H1 (cell line): ENCODE data around the gene AAGAB. TPM values are rescaled to one million over a fixed set of nuclear protein-coding genes. Genes with fewer than 3 reads are reported as not detected.

Experiments
- CTCF ChIA-PET: fragments of 300-600 bp; sonication (Branson Sonifier 250); formaldehyde crosslinking; loops from one replicate; lab custom pipeline; 2021; ENCODE audit not compliant: partially characterized antibody; lab: Charles Lee
- POLR2A ChIA-PET: fragments of 300-600 bp; sonication (Branson Sonifier 250); formaldehyde crosslinking; loops from one replicate; lab custom pipeline; 2021; ENCODE audit warnings: inconsistent platforms; ENCODE audit not compliant: partially characterized antibody; lab: Charles Lee
- DNase-seq, 2 experiments: peaks; one replicate each; pipeline versions ENCODE4 v3.0.0 to v3.0.0-alpha.2; 2010 to 2022; ENCODE audit warnings: low spot score in 2 of 2, low read depth in 1 of 2, mixed read lengths in 1 of 2
- FAIRE-seq: peaks from 2 replicates; lab custom pipeline; 2011; peaks lifted over from hg19 to GRCh38; lab: Jason Lieb, UNC
- H2AFZ ChIP-seq: 2 replicates; pipeline ENCODE4 v1.8.1; 2012; ENCODE audit warnings: low read length, inconsistent platforms
- H2AK5ac ChIP-seq: 2 replicates; pipeline ENCODE4 v1.6.1; 2013; ENCODE audit warnings: low read depth, low read length
- H2BK120ac ChIP-seq: replicated peaks from 2 replicates; pipeline ENCODE3; 2013; ENCODE audit warnings: low read depth, low read length, inconsistent platforms
- H2BK12ac ChIP-seq: 2 replicates; pipeline ENCODE4 v1.6.1; 2013; ENCODE audit warnings: low read depth, low read length
- H2BK15ac ChIP-seq: 2 replicates; pipeline ENCODE4 v1.6.1; 2013; ENCODE audit warnings: low read length
- H2BK20ac ChIP-seq: 2 replicates; pipeline ENCODE4 v1.6.1; 2013; ENCODE audit warnings: low read length
- H2BK5ac ChIP-seq: 2 replicates; pipeline ENCODE4 v1.6.1; 2013; ENCODE audit warnings: low read depth, low read length
- H3K14ac ChIP-seq: 2 replicates; pipeline ENCODE4 v1.6.1; 2013; ENCODE audit warnings: inconsistent platforms; ENCODE audit not compliant: insufficient read length
- H3K18ac ChIP-seq: 2 replicates; pipeline ENCODE4 v1.6.1; 2013; ENCODE audit warnings: low read length; ENCODE audit errors: extremely low read depth
- H3K23ac ChIP-seq: 2 replicates; pipeline ENCODE4 v1.6.1; 2013; ENCODE audit warnings: inconsistent platforms; ENCODE audit not compliant: insufficient read length
- H3K23me2 ChIP-seq: 2 replicates; pipeline ENCODE4 v1.6.1; 2013; ENCODE audit warnings: low read depth, low read length
- H3K27ac ChIP-seq: 2 replicates; pipeline ENCODE4 v1.6.1; 2011; ENCODE audit warnings: low read depth, low read length, inconsistent platforms
- H3K27me3 ChIP-seq, 4 experiments: replicated peaks in 1 of 4; 1 replicate in 1 of 4; 2 replicates in 3 of 4; pipeline versions ENCODE4 v1.6.1 to v1.8.1; 2011 to 2013; ENCODE audit warnings: low read length in 3 of 4, mild to moderate bottlenecking in 3 of 4, inconsistent platforms in 2 of 4, mixed read lengths in 2 of 4, moderate library complexity in 1 of 4; ENCODE audit not compliant: control insufficient read depth in 3 of 4, insufficient read depth in 3 of 4; ENCODE audit errors: extremely low read depth in 1 of 4
- H3K36me3 ChIP-seq, 4 experiments: 2 replicates each; pipeline versions ENCODE4 v1.6.1 to v1.8.1; 2011 to 2013; ENCODE audit warnings: mild to moderate bottlenecking in 4 of 4, low read length in 3 of 4, moderate library complexity in 2 of 4, control low read depth in 1 of 4, inconsistent platforms in 1 of 4; ENCODE audit not compliant: insufficient read depth in 4 of 4, control insufficient read depth in 2 of 4
- H3K4ac ChIP-seq: replicated peaks from 2 replicates; pipeline ENCODE3; 2013; ENCODE audit warnings: low read length, low read depth, mixed read lengths, inconsistent platforms; ENCODE audit not compliant: insufficient read length
- H3K4me1 ChIP-seq, 4 experiments: replicated peaks in 1 of 4; 1 replicate in 1 of 4; 2 replicates in 3 of 4; pipeline versions ENCODE4 v1.6.1 to v1.8.1; 2011 to 2013; ENCODE audit warnings: low read length in 3 of 4, inconsistent platforms in 2 of 4, mixed read lengths in 1 of 4; ENCODE audit not compliant: insufficient read depth in 4 of 4, control insufficient read depth in 3 of 4
- H3K4me2 ChIP-seq, 2 experiments: 2 replicates each; pipeline versions ENCODE4 v1.6.1 to v1.8.1; 2011 to 2013; ENCODE audit warnings: low read depth in 2 of 2, low read length in 2 of 2, control low read depth in 1 of 2, inconsistent platforms in 1 of 2, mild to moderate bottlenecking in 1 of 2; ENCODE audit not compliant: insufficient read depth in 1 of 2
- H3K4me3 ChIP-seq, 4 experiments: fragments of 200-600, 300-600 bp in 1 of 4; sonication (generic), shearing (Covaris generic), sonication (Bioruptor Twin) in 1 of 4; 2 replicates each; pipeline versions ENCODE4 v1.5.1 to v1.8.1; 2011 to 2016; ENCODE audit warnings: low read length in 4 of 4, low read depth in 3 of 4, control low read depth in 2 of 4, inconsistent platforms in 2 of 4, mild to moderate bottlenecking in 2 of 4, mixed read lengths in 1 of 4, moderate library complexity in 1 of 4; ENCODE audit not compliant: insufficient read depth in 2 of 4; ENCODE audit errors: extremely low read depth in 1 of 4
- H3K56ac ChIP-seq: replicated peaks from 2 replicates; pipeline ENCODE3; 2013; ENCODE audit warnings: low read depth, mild to moderate bottlenecking, mixed read lengths, low read length, inconsistent platforms; ENCODE audit not compliant: insufficient read length
- H3K79me1 ChIP-seq: 2 replicates; pipeline ENCODE4 v1.6.1; 2013; ENCODE audit warnings: low read depth, low read length, control low read depth
- H3K79me2 ChIP-seq, 2 experiments: 2 replicates each; pipeline versions ENCODE4 v1.6.1 to v1.8.1; 2012 to 2013; ENCODE audit warnings: low read length in 2 of 2, mild to moderate bottlenecking in 2 of 2, inconsistent platforms in 1 of 2; ENCODE audit not compliant: insufficient read depth in 2 of 2, control insufficient read depth in 1 of 2
- H3K9ac ChIP-seq, 4 experiments: replicated peaks in 1 of 4; 1 replicate in 1 of 4; 2 replicates in 3 of 4; pipeline versions ENCODE4 v1.6.1 to v1.8.1; 2011 to 2013; ENCODE audit warnings: low read depth in 3 of 4, low read length in 3 of 4, control low read depth in 2 of 4, mild to moderate bottlenecking in 2 of 4, moderate library complexity in 2 of 4, inconsistent platforms in 1 of 4; ENCODE audit errors: extremely low read depth in 1 of 4
- H3K9me3 ChIP-seq, 2 experiments: 2 replicates each; pipeline versions ENCODE4 v1.6.1 to v1.8.1; 2012 to 2013; ENCODE audit warnings: mild to moderate bottlenecking in 2 of 2, moderate library complexity in 2 of 2, control low read depth in 1 of 2, inconsistent platforms in 1 of 2, low read depth in 1 of 2, low read length in 1 of 2, mixed read lengths in 1 of 2; ENCODE audit not compliant: insufficient read depth in 2 of 2
- H4K20me1 ChIP-seq, 2 experiments: replicated peaks in 1 of 2; 2 replicates each; pipeline versions ENCODE3 to v1.8.1; 2011 to 2013; ENCODE audit warnings: inconsistent platforms in 2 of 2, low read length in 2 of 2, mild to moderate bottlenecking in 1 of 2; ENCODE audit not compliant: insufficient read depth in 2 of 2, control insufficient read depth in 1 of 2
- H4K5ac ChIP-seq: 2 replicates; pipeline ENCODE4 v1.6.1; 2013; ENCODE audit warnings: low read length, low read depth, mixed read lengths, inconsistent platforms; ENCODE audit not compliant: insufficient read length
- H4K8ac ChIP-seq: 2 replicates; pipeline ENCODE4 v1.8.0; 2013; ENCODE audit warnings: mild to moderate bottlenecking, moderate library complexity, low read length, inconsistent platforms; ENCODE audit not compliant: insufficient read depth; ENCODE audit errors: extremely low read depth
- H4K91ac ChIP-seq: replicated peaks from 2 replicates; pipeline ENCODE3; 2013; ENCODE audit warnings: low read length, mixed read lengths, inconsistent platforms; ENCODE audit not compliant: insufficient read length
- ATF2 ChIP-seq: IDR thresholded peaks from 2 replicates; pipeline ENCODE4 v1.6.1; 2012; ENCODE audit warnings: low read length, inconsistent platforms
- MAX ChIP-seq: IDR thresholded peaks from 2 replicates; pipeline ENCODE4 v1.6.1; 2012; ENCODE audit warnings: inconsistent platforms
- NRF1 ChIP-seq: IDR thresholded peaks from 2 replicates; pipeline ENCODE4 v1.6.1; 2011; ENCODE audit warnings: mild to moderate bottlenecking, low read depth, low read length, improper control_type of control experiment
- POU5F1 ChIP-seq: IDR thresholded peaks from 2 replicates; pipeline ENCODE4 v1.6.1; 2011; ENCODE audit warnings: low read depth, mild to moderate bottlenecking, low read length, moderate library complexity
- SIN3A ChIP-seq, 2 experiments: IDR thresholded peaks in 1 of 2; conservative IDR thresholded peaks in 1 of 2; 2 replicates each; pipeline ENCODE4 v1.6.1; 2011 to 2012; ENCODE audit warnings: low read length in 2 of 2, improper control_type of control experiment in 1 of 2, low read depth in 1 of 2, mild to moderate bottlenecking in 1 of 2
- TAF1 ChIP-seq: IDR thresholded peaks from 2 replicates; pipeline ENCODE4 v1.6.1; 2011; ENCODE audit warnings: mild to moderate bottlenecking, low read depth, low read length
- ZNF274 ChIP-seq: IDR thresholded peaks from 2 replicates; pipeline ENCODE4 v1.7.0; 2012; ENCODE audit warnings: low read length, borderline replicate concordance; ENCODE audit errors: extremely low read depth
- WGBS, 2 experiments: shearing (Covaris generic) in 1 of 2; methylation state at CpG; one replicate each; pipeline versions ENCODE4 v1.1.6 to v1.1.7; 2013 to 2015; ENCODE audit warnings: low lambda C conversion rate in 2 of 2, mixed read lengths in 2 of 2, inconsistent platforms in 1 of 2, low coverage in 1 of 2, missing lambda C conversion rate in 1 of 2; ENCODE audit not compliant: insufficient replicate concordance in 2 of 2, insufficient coverage in 1 of 2, insufficient read length in 1 of 2; ENCODE audit errors: extremely low coverage in 1 of 2, missing lambda C conversion rate in 1 of 2; 5-methylcytosine and 5-hydroxymethylcytosine counted together
- polyA plus RNA-seq, 7 experiments: library from polyadenylated mRNA; depleted of rRNA in 3 of 7; stranded (reverse) in 5 of 7; unstranded in 2 of 7; fragments of >200 nt in 5 of 7; fragments of 200-250 nt in 2 of 7; gene quantifications; 1 replicate in 5 of 7; 2 replicates in 1 of 7; 4 replicates in 1 of 7; pipeline versions ENCODE4 v1.2.1 to v1.2.3, GENCODE V29; 2011 to 2013; ENCODE audit warnings: missing spikeins in 2 of 7, mixed read lengths in 2 of 7
- total RNA-seq: library from RNA; stranded (reverse); fragmentation: NEBNext Ultra II Directional; extraction: Animal tissue kit (Norgen Biotek cat#: 25700); gene quantifications from 2 replicates; pipeline ENCODE4 v1.2.1, GENCODE V29; 2021

AAGAB gene
- total and polyA plus RNA-seq, 2 of the 8 experiments (the other 6 are each of a cell fraction or from before 2014, with no cell fraction given), result 20.1 to 45.9 TPM

GRCh38 chr15:67164401-67164791 lies 90.1 kb downstream of the AAGAB start:
- WGBS, 2 experiments, result 85% methylated on average over 5 of the region's 5 CpGs; no CpG with 5 or more reads in 1 of the 2 experiments
- Histone ChIP-seq H3K79me2 (no peaks in the 10 kb centered on the region), H3K9ac (no peak overlapping the region), H3K18ac (peak overlapping the region; percentile 48; the same call in 1 of the 2 replicates), H3K27ac (no peak overlapping the region), H3K56ac (no peak overlapping the region), H2BK12ac (peak overlapping the region; percentile 94; the same call in 1 of the 2 replicates), H3K4me1 (peaks cover 15 to 31% (median 22%) of the 10 kb centered on the region in 4 experiments), H3K4ac (no peak overlapping the region), H3K4me2 (no peak overlapping the region; a peak in 2 of 4 replicates), H3K4me3 (no peak overlapping the region), H3K23me2 (peaks cover 3% of the 10 kb centered on the region; the same call in 1 of the 2 replicates), H2BK120ac (no peak overlapping the region), H2BK5ac (peak overlapping the region; percentile 19; the same call in 1 of the 2 replicates), H3K36me3 (no peaks in the 10 kb centered on the region), H3K23ac (no peak overlapping the region), H2AK5ac (no peak overlapping the region), H2AFZ (no peak overlapping the region), H2BK15ac (0 out of 2 replicates have a peak overlapping the region, but pooled peaks have one; percentile 29), H4K8ac (peak overlapping the region; percentile 45; the same call in 1 of the 2 replicates), H4K20me1 (no peaks in the 10 kb centered on the region), H2BK20ac (no peak overlapping the region), H3K9me3 (no peaks in the 10 kb centered on the region), H4K91ac (no peak overlapping the region), H3K79me1 (peaks cover 7% of the 10 kb centered on the region), H4K5ac (no peak overlapping the region), H3K27me3 (peaks cover 0 to 2% (median 0%) of the 10 kb centered on the region in 4 experiments; a peak in 1 of 7 replicates), H3K14ac (no peak overlapping the region)
- ChIA-PET POLR2A (interaction anchor here (1.2 to 1.3 kb wide), 2 partner anchors 8 to 89 kb away, joined by 3 to 4 read pairs; no protein-coding TSS in a partner anchor), CTCF (interaction anchor here (0.8 to 2.3 kb wide), 17 partner anchors 10 to 218 kb away, joined by 3 to 12 read pairs (median 4); no protein-coding TSS in a partner anchor)
- DNase-seq (no peak), FAIRE-seq (no peak)
- TF ChIP-seq TAF1 (no peak), ATF2 (no peak), POU5F1 (no peak), NRF1 (no peak), MAX (no peak), ZNF274 (no peak), SIN3A (conservative IDR thresholded peaks at IDR 0.05 in 1 of 2, IDR thresholded peaks at IDR 0.05 in 1 of 2; ENCODE audit: low read depth in 1 of 2, low read length in 2 of 2) (no peak)
